HG02852 (cell line): ENCODE results near the gene CCND1.
A peak's percentile ranks its signal among the peaks of the same experiment; 100 is the strongest.

Experiments used
- ATAC-seq: cut with Tn5 transposase; IDR thresholded peaks from one replicate; pipeline ENCODE4 v1.9.1; 2021; ENCODE audit warnings: mild to moderate bottlenecking, moderate library complexity; ENCODE audit not compliant: unreplicated experiment

The CCND1 gene

GRCh38 chr11:69640260-69640994, 529 bp upstream of the CCND1 start:
- no peak for ATAC-seq

- ATAC-seq = no peak
These were observed 959 bp downstream of the CCND1 start for GRCh38 chr11:69641681-69642548.

- ATAC-seq = no peak
These were observed 1.6 kb downstream of the CCND1 start for GRCh38 chr11:69642549-69642912.

- peak; percentile 62 for ATAC-seq
These were observed 2.1 kb downstream of the CCND1 start for GRCh38 chr11:69642913-69643632.

- no peak for ATAC-seq
These were observed 2.7 kb downstream of the CCND1 start for GRCh38 chr11:69643646-69644045.

GRCh38 chr11:69644071-69644961, 3.4 kb downstream of the CCND1 start:
- no peak for ATAC-seq

- no peak for ATAC-seq
These were observed 4.2 kb downstream of the CCND1 start for GRCh38 chr11:69644962-69645675.

- ATAC-seq = no peak
These were observed 5.0 kb downstream of the CCND1 start for GRCh38 chr11:69645801-69646492.

GRCh38 chr11:69646493-69647389, 5.8 kb downstream of the CCND1 start:
- ATAC-seq = no peak

- no peak for ATAC-seq
These were observed 6.4 kb downstream of the CCND1 start for GRCh38 chr11:69647390-69647748.

- ATAC-seq = no peak
These were observed 7.0 kb downstream of the CCND1 start for GRCh38 chr11:69647761-69648497.

- ATAC-seq = no peak
These were observed 8.0 kb downstream of the CCND1 start for GRCh38 chr11:69648679-69649575.

- no peak for ATAC-seq
These were observed 8.6 kb downstream of the CCND1 start for GRCh38 chr11:69649576-69649900.

- ATAC-seq = no peak
These were observed 9.3 kb downstream of the CCND1 start for GRCh38 chr11:69650081-69650831.

GRCh38 chr11:69650832-69651344, 9.9 kb downstream of the CCND1 start:
- no peak for ATAC-seq
